Chondrocyte (in vitro differentiated cells): ENCODE data around the gene SPART. TPM values are rescaled to one million over a fixed set of nuclear protein-coding genes. Genes with fewer than 3 reads are reported as not detected.
A peak's percentile ranks its signal among the peaks of the same experiment; 100 is the strongest.
"Not testable (repeated sequence)": the region's sequence is repeated elsewhere in the genome, so short reads cannot be mapped to it uniquely, and the experiment has no call there.

ENCODE experiments used
- DNase-seq: peaks from one replicate; pipeline ENCODE4 v3.0.0; 2021; ENCODE audit warnings: mixed read lengths, low spot score
- H3K27ac Mint-ChIP-seq: one replicate; pipeline ENCODE4 v1.8.0; 2021; ENCODE audit warnings: mild to moderate bottlenecking, moderate library complexity, mixed read lengths; ENCODE audit not compliant: unreplicated experiment
- H3K27me3 Mint-ChIP-seq: 2 replicates; pipeline ENCODE4 v1.8.0; 2021; ENCODE audit warnings: low read depth, mixed read lengths
- H3K36me3 Mint-ChIP-seq: 2 replicates; pipeline ENCODE4 v1.8.0; 2021; ENCODE audit warnings: low read depth, mixed read lengths
- H3K4me1 Mint-ChIP-seq: 2 replicates; pipeline ENCODE4 v1.8.0; 2021; ENCODE audit warnings: low read depth, mild to moderate bottlenecking, mixed read lengths
- H3K4me3 Mint-ChIP-seq: one replicate; pipeline ENCODE4 v1.8.0; 2021; ENCODE audit warnings: mild to moderate bottlenecking, moderate library complexity, mixed read lengths; ENCODE audit not compliant: unreplicated experiment
- H3K9me3 Mint-ChIP-seq: 2 replicates; pipeline ENCODE4 v1.8.0; 2021; ENCODE audit warnings: low read depth, mixed read lengths
- total RNA-seq: library from RNA; stranded (reverse); gene quantifications from 3 replicates; pipeline ENCODE4 v1.2.1, GENCODE V29; 2021
- TF ChIP-seq, protein P1 (sequence below): fragments of 200-600 bp; sonication (generic); IDR thresholded peaks from 2 replicates; pipeline ENCODE4 v1.5.0; 2021; ENCODE audit warnings: antibody characterized with exemption, mild to moderate bottlenecking, moderate library complexity

The SPART gene
- total RNA-seq, 1 donor from 2014 or later: 93.6 TPM

- Mint-ChIP-seq H3K27me3 (no peaks in the 10 kb centered on the region), H3K4me1 (peaks cover 13% of the 10 kb centered on the region), H3K9me3 (no peaks in the 10 kb centered on the region), H3K4me3 (no peak overlapping the region), H3K27ac (peak overlapping the region; percentile 8), H3K36me3 (peaks cover 37% of the 10 kb centered on the region)
- no peak for DNase-seq
- TF ChIP-seq, protein P1, sequence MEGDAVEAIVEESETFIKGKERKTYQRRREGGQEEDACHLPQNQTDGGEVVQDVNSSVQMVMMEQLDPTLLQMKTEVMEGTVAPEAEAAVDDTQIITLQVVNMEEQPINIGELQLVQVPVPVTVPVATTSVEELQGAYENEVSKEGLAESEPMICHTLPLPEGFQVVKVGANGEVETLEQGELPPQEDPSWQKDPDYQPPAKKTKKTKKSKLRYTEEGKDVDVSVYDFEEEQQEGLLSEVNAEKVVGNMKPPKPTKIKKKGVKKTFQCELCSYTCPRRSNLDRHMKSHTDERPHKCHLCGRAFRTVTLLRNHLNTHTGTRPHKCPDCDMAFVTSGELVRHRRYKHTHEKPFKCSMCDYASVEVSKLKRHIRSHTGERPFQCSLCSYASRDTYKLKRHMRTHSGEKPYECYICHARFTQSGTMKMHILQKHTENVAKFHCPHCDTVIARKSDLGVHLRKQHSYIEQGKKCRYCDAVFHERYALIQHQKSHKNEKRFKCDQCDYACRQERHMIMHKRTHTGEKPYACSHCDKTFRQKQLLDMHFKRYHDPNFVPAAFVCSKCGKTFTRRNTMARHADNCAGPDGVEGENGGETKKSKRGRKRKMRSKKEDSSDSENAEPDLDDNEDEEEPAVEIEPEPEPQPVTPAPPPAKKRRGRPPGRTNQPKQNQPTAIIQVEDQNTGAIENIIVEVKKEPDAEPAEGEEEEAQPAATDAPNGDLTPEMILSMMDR: no peak
Measured at GRCh38 chr13:36323408-36323807, 22.8 kb downstream of the SPART start.

DNA sequence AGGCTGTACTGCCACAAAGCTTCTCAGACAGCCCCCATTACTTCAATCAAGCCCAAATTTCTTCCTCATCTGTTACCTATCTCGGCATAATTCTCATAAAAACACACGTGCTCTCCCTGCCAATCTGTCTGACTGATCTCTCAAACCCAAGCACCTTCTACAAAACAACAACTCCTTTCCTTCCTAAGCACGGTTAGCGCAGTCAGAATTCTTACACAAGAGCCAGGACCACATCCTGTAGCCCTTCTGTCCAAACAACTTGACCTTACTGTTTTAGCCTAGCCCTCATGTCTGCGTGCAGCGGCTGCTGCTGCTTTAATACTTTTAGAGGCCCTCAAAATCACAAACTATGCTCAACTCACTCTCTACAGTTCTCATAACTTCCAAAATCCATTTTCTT lies 26.4 kb downstream of the SPART start:
- Mint-ChIP-seq H3K4me1 (peaks cover 16% of the 10 kb centered on the region), H3K36me3 (peaks cover 33% of the 10 kb centered on the region)
- not testable (repeated sequence) for DNase-seq, H3K27me3 Mint-ChIP-seq, H3K4me3 Mint-ChIP-seq, H3K9me3 Mint-ChIP-seq, H3K27ac Mint-ChIP-seq

- Mint-ChIP-seq H3K9me3 (no peaks in the 10 kb centered on the region), H3K27ac (no peak overlapping the region), H3K36me3 (peaks cover 40% of the 10 kb centered on the region), H3K4me1 (peaks cover 13% of the 10 kb centered on the region), H3K27me3 (no peaks in the 10 kb centered on the region), H3K4me3 (no peak overlapping the region)
- DNase-seq: no peak
- TF ChIP-seq, protein P1: no peak
Measured at GRCh38 chr13:36313047-36313969, 32.9 kb downstream of the SPART start.

DNA sequence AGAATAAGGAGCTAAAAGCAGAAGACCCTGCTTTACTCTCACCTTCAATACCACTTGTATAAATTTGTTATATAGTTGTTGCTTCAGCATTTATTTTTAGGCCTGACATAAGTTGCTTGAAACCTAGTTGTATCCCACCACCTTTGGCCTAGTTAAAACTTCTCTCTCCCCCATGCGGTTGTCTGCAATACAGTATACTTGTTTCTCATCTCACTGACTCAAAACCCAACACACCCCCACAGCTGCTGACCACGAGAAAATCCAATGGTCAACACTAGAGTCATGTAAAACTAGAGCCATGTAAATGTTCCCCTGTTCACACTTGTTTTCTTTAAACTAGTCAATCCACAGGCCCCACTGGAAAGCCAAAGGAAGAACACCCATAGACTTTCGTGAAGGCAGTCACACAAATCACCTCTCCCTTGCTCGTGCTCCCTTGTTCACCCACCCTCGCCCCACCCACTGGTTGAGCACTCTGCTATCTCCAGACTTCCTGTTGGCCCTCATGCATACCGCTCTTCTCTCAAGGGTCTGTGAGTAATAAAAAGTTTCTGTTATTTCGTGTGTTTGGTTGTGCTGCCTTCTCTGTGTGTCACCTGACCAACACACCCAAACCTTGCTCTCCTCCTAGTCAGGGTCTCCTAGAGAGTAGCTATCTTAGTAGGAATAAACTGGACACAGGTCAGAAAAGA lies 35.6 kb downstream of the SPART start:
- Mint-ChIP-seq H3K36me3 (peaks cover 34% of the 10 kb centered on the region), H3K27me3 (no peaks in the 10 kb centered on the region), H3K4me1 (peaks cover 10% of the 10 kb centered on the region), H3K27ac (peak overlapping the region; percentile 10), H3K9me3 (no peaks in the 10 kb centered on the region), H3K4me3 (no peak overlapping the region)
- TF ChIP-seq, protein P1: no peak
- no peak for DNase-seq

DNA sequence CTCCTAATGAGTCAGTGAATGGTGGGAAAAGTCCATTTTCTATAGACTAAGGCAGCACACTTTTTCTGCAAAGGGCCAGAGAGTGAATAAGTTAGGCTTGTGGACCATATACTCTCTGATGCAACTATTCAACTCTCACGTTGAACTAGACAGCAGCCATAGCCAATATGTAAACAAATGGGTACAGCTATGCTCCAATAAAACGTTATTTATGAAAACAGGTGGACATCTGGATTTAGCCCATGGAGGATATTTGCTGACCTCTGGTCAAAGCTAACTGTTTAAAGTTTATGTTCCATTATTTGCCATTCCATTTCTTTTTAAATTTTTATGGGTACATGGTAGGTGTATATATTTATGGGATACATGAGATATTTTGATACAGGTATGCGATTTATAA lies 43.9 kb downstream of the SPART start:
- H3K4me1 Mint-ChIP-seq: peaks cover 14% of the 10 kb centered on the region
- no peaks in the 10 kb centered on the region for H3K9me3 Mint-ChIP-seq
- H3K36me3 Mint-ChIP-seq: peaks cover 19% of the 10 kb centered on the region
- no peak overlapping the region for H3K4me3 Mint-ChIP-seq
- H3K27me3 Mint-ChIP-seq: no peaks in the 10 kb centered on the region
- no peak overlapping the region for H3K27ac Mint-ChIP-seq
- TF ChIP-seq, protein P1: no peak
- DNase-seq: no peak

GRCh38 chr13:36299469-36299868 lies 46.7 kb downstream of the SPART start:
- H3K9me3 Mint-ChIP-seq, H3K27ac Mint-ChIP-seq, DNase-seq, H3K27me3 Mint-ChIP-seq, H3K4me3 Mint-ChIP-seq: not testable (repeated sequence)
- H3K4me1 Mint-ChIP-seq: peaks cover 23% of the 10 kb centered on the region
- peaks cover 15% of the 10 kb centered on the region for H3K36me3 Mint-ChIP-seq
